ENCODE results near the gene TMPRSS4.

The TMPRSS4 gene

GRCh38 chr11:118092907-118093571, 16.2 kb downstream of the TMPRSS4 start:
- Histone ChIP-seq H3K79me2 (ENCODE audit: insufficient read depth, low read length) (no peaks in the 10 kb centered on the region), H3K27ac (ENCODE audit: low read depth, low read length, poor library complexity, severe bottlenecking) (no peak overlapping the region), H3K9ac (ENCODE audit: low read length) (no peak overlapping the region), H3K27me3 (ENCODE audit: insufficient read depth, low read length) (peaks cover under 1% of the 10 kb centered on the region; the same call in 1 of the 2 replicates), H3F3A (ENCODE audit: insufficient read depth, low read length) (no peaks in the 10 kb centered on the region), H3K4me1 (ENCODE audit: insufficient read depth, low read length, severe bottlenecking) (no peaks in the 10 kb centered on the region), H3K4me2 (ENCODE audit: low read length) (no peak overlapping the region), H3K36me3 (ENCODE audit: insufficient read depth, low read length) (no peaks in the 10 kb centered on the region; the same call in 1 of the 2 replicates), H4K20me1 (ENCODE audit: insufficient read depth, low read length) (no peaks in the 10 kb centered on the region), H3K9me3 (ENCODE audit: low read length) (no peaks in the 10 kb centered on the region), H3K4me3 (ENCODE audit: low read depth, low read length, poor library complexity, severe bottlenecking) (no peak overlapping the region), H2AFZ (ENCODE audit: low read length) (no peak overlapping the region), H3K9me2 (ENCODE audit: low read depth, low read length) (no peaks in the 10 kb centered on the region)
- TF ChIP-seq CTCF (IDR thresholded peaks at IDR 0.05; ENCODE audit: low read length) (no peak), EZH2 (IDR thresholded peaks at IDR 0.05; ENCODE audit: borderline replicate concordance, low read length) (no peak)

GRCh38 chr11:118095493-118095892, 18.6 kb downstream of the TMPRSS4 start:
- no peak overlapping the region for H2AFZ ChIP-seq (ENCODE audit: low read length)
- no peaks in the 10 kb centered on the region for H3F3A ChIP-seq (ENCODE audit: insufficient read depth, low read length)
- no peaks in the 10 kb centered on the region for H3K79me2 ChIP-seq (ENCODE audit: insufficient read depth, low read length)
- H3K36me3 ChIP-seq (ENCODE audit: insufficient read depth, low read length), result no peaks in the 10 kb centered on the region
- no peaks in the 10 kb centered on the region for H3K9me3 ChIP-seq (ENCODE audit: low read length)
- no peak for TF ChIP-seq CTCF (IDR thresholded peaks at IDR 0.05; ENCODE audit: low read length)
- TF ChIP-seq EZH2 (IDR thresholded peaks at IDR 0.05; ENCODE audit: borderline replicate concordance, low read length), result no peak
- H3K4me3 ChIP-seq (ENCODE audit: low read depth, low read length, poor library complexity, severe bottlenecking), result no peak overlapping the region
- H3K27ac ChIP-seq (ENCODE audit: low read depth, low read length, poor library complexity, severe bottlenecking), result no peak overlapping the region
- H3K4me1 ChIP-seq (ENCODE audit: insufficient read depth, low read length, severe bottlenecking), result no peaks in the 10 kb centered on the region
- H3K4me2 ChIP-seq (ENCODE audit: low read length), result no peak overlapping the region
- H3K9me2 ChIP-seq (ENCODE audit: low read depth, low read length), result no peaks in the 10 kb centered on the region
- H4K20me1 ChIP-seq (ENCODE audit: insufficient read depth, low read length), result no peaks in the 10 kb centered on the region
- no peak overlapping the region for H3K9ac ChIP-seq (ENCODE audit: low read length)
- peaks cover 4% of the 10 kb centered on the region; the same call in 1 of the 2 replicates for H3K27me3 ChIP-seq (ENCODE audit: insufficient read depth, low read length)

- Histone ChIP-seq H3F3A (ENCODE audit: insufficient read depth, low read length) (no peaks in the 10 kb centered on the region), H3K4me2 (ENCODE audit: low read length) (no peak overlapping the region), H3K27me3 (ENCODE audit: insufficient read depth, low read length) (peaks cover 4% of the 10 kb centered on the region; the same call in 1 of the 2 replicates), H2AFZ (ENCODE audit: low read length) (no peak overlapping the region), H3K79me2 (ENCODE audit: insufficient read depth, low read length) (no peaks in the 10 kb centered on the region), H4K20me1 (ENCODE audit: insufficient read depth, low read length) (no peaks in the 10 kb centered on the region), H3K9ac (ENCODE audit: low read length) (no peak overlapping the region), H3K27ac (ENCODE audit: low read depth, low read length, poor library complexity, severe bottlenecking) (no peak overlapping the region), H3K36me3 (ENCODE audit: insufficient read depth, low read length) (no peaks in the 10 kb centered on the region), H3K9me3 (ENCODE audit: low read length) (no peaks in the 10 kb centered on the region), H3K4me1 (ENCODE audit: insufficient read depth, low read length, severe bottlenecking) (no peaks in the 10 kb centered on the region), H3K9me2 (ENCODE audit: low read depth, low read length) (no peaks in the 10 kb centered on the region), H3K4me3 (ENCODE audit: low read depth, low read length, poor library complexity, severe bottlenecking) (no peak overlapping the region)
- no peak for TF ChIP-seq CTCF (IDR thresholded peaks at IDR 0.05; ENCODE audit: low read length)
- no peak for TF ChIP-seq EZH2 (IDR thresholded peaks at IDR 0.05; ENCODE audit: borderline replicate concordance, low read length)
Measured at GRCh38 chr11:118095967-118096367, 19.1 kb downstream of the TMPRSS4 start.
